SK-N-MC (cell line): ENCODE results near the gene MIDN.

Experiments used
- FOXP2 ChIP-seq: optimal IDR thresholded peaks from 2 replicates; pipeline ENCODE3; 2011; ENCODE audit warnings: mild to moderate bottlenecking, moderate library complexity; ENCODE audit not compliant: insufficient read depth; ENCODE audit errors: extremely low read length, control extremely low read depth
- POLR2AphosphoS5 ChIP-seq: IDR thresholded peaks from 2 replicates; pipeline ENCODE4 v1.6.1; 2012; ENCODE audit warnings: mild to moderate bottlenecking, low read depth, low read length, borderline replicate concordance

DNA sequence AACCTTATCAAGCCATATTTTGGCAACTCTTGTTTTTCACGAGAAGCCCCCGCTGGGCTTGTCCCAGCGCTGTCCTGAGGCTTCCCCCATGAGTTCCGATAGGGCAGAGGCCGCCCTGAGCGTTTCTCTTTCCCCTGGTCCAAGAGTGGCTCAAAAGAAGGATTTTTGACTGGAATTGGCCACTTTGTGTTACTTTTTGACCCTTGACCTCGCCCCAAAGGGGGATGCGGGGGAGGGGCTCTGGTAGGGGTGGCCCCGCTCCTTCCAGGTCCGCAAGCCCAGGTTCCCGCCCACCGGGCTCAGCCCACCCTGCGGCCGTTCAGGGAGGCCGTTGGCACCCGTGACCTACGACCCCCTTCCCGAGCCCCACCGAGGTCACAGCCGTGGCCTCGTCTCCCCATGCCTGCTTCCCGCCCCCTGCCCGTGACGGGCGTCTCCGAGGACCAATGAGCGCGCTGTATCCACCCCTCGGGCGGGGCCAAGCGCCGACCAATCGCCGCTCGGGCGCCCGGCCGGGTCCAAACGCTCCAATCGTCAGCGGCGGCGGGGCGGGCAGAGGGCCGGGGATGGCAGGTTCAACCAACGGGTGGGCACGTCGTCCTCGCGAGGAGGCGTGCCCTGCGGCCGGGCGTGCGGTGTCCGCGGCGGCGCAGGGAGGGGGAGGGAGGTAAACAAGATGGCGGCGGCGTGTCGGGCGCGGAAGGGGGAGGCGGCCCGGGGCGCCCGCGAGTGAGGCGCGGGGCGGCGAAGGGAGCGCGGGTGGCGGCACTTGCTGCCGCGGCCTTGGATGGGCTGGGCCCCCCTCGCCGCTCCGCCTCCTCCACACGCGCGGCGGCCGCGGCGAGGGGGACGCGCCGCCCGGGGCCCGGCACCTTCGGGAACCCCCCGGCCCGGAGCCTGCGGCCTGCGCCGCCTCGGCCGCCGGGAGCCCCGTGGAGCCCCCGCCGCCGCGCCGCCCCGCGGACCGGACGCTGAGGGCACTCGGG is 43.0 kb upstream of the MIDN start, which contains the start of gene STK11:
- TF ChIP-seq FOXP2 (peak; percentile 84), POLR2AphosphoS5 (peak; percentile 53; the same call in 1 of the 2 replicates)
